NB4 (cell line): ENCODE measurements around the gene FTSJ3.

Experiments used
- CTCF ChIP-seq: IDR thresholded peaks from one replicate; pipeline ENCODE4 v1.5.1; 2012; ENCODE audit warnings: low read depth, low read length
- MAX ChIP-seq: IDR thresholded peaks from 2 replicates; pipeline ENCODE4 v1.6.1; 2011; ENCODE audit warnings: low read depth, low read length
- MYC ChIP-seq: IDR thresholded peaks from 2 replicates; pipeline ENCODE4 v1.6.1; 2011; ENCODE audit warnings: low read depth, low read length
- POLR2A ChIP-seq: IDR thresholded peaks from 2 replicates; pipeline ENCODE4 v1.6.1; 2011; ENCODE audit warnings: mild to moderate bottlenecking; ENCODE audit not compliant: insufficient read length; ENCODE audit errors: extremely low read depth

GRCh38 chr17:63833026-63833740, 5.7 kb upstream of the FTSJ3 start:
- no peak for TF ChIP-seq CTCF
- no peak for TF ChIP-seq POLR2A
- TF ChIP-seq MAX, result no peak
- TF ChIP-seq MYC, result no peak
